GM12878 (cell line): ENCODE results near the gene ATP4B. TPM values are rescaled to one million over a fixed set of nuclear protein-coding genes. Genes with fewer than 3 reads are reported as not detected.

ENCODE experiments used
- ATAC-seq: fragments of 200-7000 bp; cut with Tn5 transposase; 3 replicates; pipeline ENCODE4 v1.9.1; 2020; ENCODE audit warnings: mild to moderate bottlenecking, moderate library complexity
- BruUV-seq: library from RNA; stranded (reverse); fragments of 400-500 nt; replicated peaks from 2 replicates; lab custom pipeline; 2021; lab: Mats Ljungman, UMichigan
- CTCF ChIA-PET: fragments of 300-600 bp; sonication (Branson Sonifier 250); formaldehyde crosslinking; extraction: SDS; loops from one replicate; lab custom pipeline; 2021; ENCODE audit warnings: inconsistent platforms; lab: Yijun Ruan, JAX
- POLR2A ChIA-PET: fragments of 350-600 bp; formaldehyde crosslinking; extraction: SDS; loops from one replicate; lab custom pipeline; 2021; ENCODE audit warnings: inconsistent platforms; lab: Charles Lee
- RAD21 ChIA-PET: fragments of 300-600 bp; sonication (Branson Sonifier 250); formaldehyde crosslinking; loops from one replicate; lab custom pipeline; 2023; ENCODE audit warnings: antibody characterized with exemption; ENCODE audit not compliant: unreplicated experiment; lab: Charles Lee
- SMC1A ChIA-PET: fragments of 300-600 bp; sonication (Branson Sonifier 250); formaldehyde crosslinking; loops from one replicate; lab custom pipeline; 2023; ENCODE audit not compliant: unreplicated experiment, uncharacterized antibody; lab: Charles Lee
- DNase-seq: peaks from one replicate; pipeline ENCODE4 v3.0.0-alpha.2; 2011; ENCODE audit warnings: low read depth, low spot score
- FAIRE-seq: peaks from 3 replicates; lab custom pipeline; 2011; peaks lifted over from hg19 to GRCh38; lab: Jason Lieb, UNC
- H2AFZ ChIP-seq: 2 replicates; pipeline ENCODE4 v1.6.0; 2011; ENCODE audit warnings: low read depth, low read length, control low read depth; ENCODE audit not compliant: control insufficient read depth
- H3K27ac ChIP-seq: 2 replicates; pipeline ENCODE4 v1.5.1; 2011; ENCODE audit warnings: control low read depth; ENCODE audit not compliant: control insufficient read depth, insufficient read depth
- H3K27me3 ChIP-seq, 2 experiments: replicated peaks in 1 of 2; 2 replicates each; pipeline versions ENCODE4 v1.6.0 to v1.6.1; 2011; ENCODE audit warnings: low read length in 1 of 2; ENCODE audit not compliant: control insufficient read depth in 2 of 2, insufficient read depth in 2 of 2
- H3K36me3 ChIP-seq, 2 experiments: 2 replicates each; pipeline ENCODE4 v1.5.1; 2011; ENCODE audit warnings: low read length in 1 of 2; ENCODE audit not compliant: control insufficient read depth in 2 of 2, insufficient read depth in 2 of 2
- H3K4me1 ChIP-seq: 2 replicates; pipeline ENCODE4 v1.6.1; 2011; ENCODE audit warnings: mild to moderate bottlenecking, low read length, moderate library complexity, mixed read lengths; ENCODE audit not compliant: control insufficient read depth, insufficient read depth
- H3K4me2 ChIP-seq: 2 replicates; pipeline ENCODE4 v1.6.0; 2011; ENCODE audit warnings: control low read depth; ENCODE audit not compliant: control insufficient read depth, insufficient read depth
- H3K4me3 ChIP-seq: fragments of 200-600 bp; sonication (generic); 2 replicates; pipeline ENCODE4 v1.5.1; 2016
- H3K79me2 ChIP-seq: 2 replicates; pipeline ENCODE4 v1.6.0; 2011; ENCODE audit warnings: low read length; ENCODE audit not compliant: control insufficient read depth, insufficient read depth
- H3K9ac ChIP-seq: 2 replicates; pipeline ENCODE4 v1.8.0; 2011; ENCODE audit warnings: low read length, control low read depth, mixed read lengths; ENCODE audit not compliant: control insufficient read depth, insufficient read depth
- H3K9me3 ChIP-seq: replicated peaks from 3 replicates; pipeline ENCODE4 v1.5.1; 2011; ENCODE audit warnings: mild to moderate bottlenecking, low read length; ENCODE audit not compliant: control insufficient read depth, insufficient read depth
- H4K20me1 ChIP-seq: 2 replicates; pipeline ENCODE4 v1.6.0; 2011; ENCODE audit not compliant: control insufficient read depth, insufficient read depth
- ASH2L ChIP-seq: fragments of 300-600, 200-600 bp; sonication (generic); IDR thresholded peaks from 2 replicates; pipeline ENCODE4 v1.6.1; 2017; ENCODE audit warnings: low read depth, mild to moderate bottlenecking, borderline replicate concordance
- ATF3 ChIP-seq: IDR thresholded peaks from 2 replicates; pipeline ENCODE4 v1.6.1; 2011; ENCODE audit warnings: low read depth, mild to moderate bottlenecking, low read length, moderate library complexity, borderline replicate concordance; ENCODE audit errors: extremely low read depth
- BCL3 ChIP-seq: IDR thresholded peaks from 2 replicates; pipeline ENCODE4 v1.6.1; 2011; ENCODE audit warnings: borderline replicate concordance, low read depth, mild to moderate bottlenecking, moderate library complexity, low read length; ENCODE audit not compliant: insufficient read depth, poor library complexity, severe bottlenecking
- CBFB ChIP-seq: IDR thresholded peaks from 2 replicates; pipeline ENCODE4 v1.6.1; 2016; ENCODE audit warnings: antibody characterized with exemption, low read depth
- HDGF ChIP-seq: fragments of 450-650 bp; IDR thresholded peaks from 2 replicates; pipeline ENCODE4 v1.6.1; 2016; ENCODE audit warnings: antibody characterized with exemption
- LARP7 ChIP-seq: fragments of 450-650 bp; IDR thresholded peaks from 2 replicates; pipeline ENCODE4 v1.6.1; 2017; ENCODE audit warnings: mild to moderate bottlenecking
- MTA3 ChIP-seq: IDR thresholded peaks from 2 replicates; pipeline ENCODE4 v1.6.1; 2012; ENCODE audit warnings: low read length, inconsistent platforms, borderline replicate concordance
- NKRF ChIP-seq: fragments of 450-650 bp; conservative IDR thresholded peaks from 2 replicates; pipeline ENCODE4 v1.6.1; 2017; ENCODE audit warnings: mild to moderate bottlenecking, moderate library complexity
- NR2C2 ChIP-seq: IDR thresholded peaks from 2 replicates; pipeline ENCODE4 v1.6.1; 2011; ENCODE audit warnings: borderline replicate concordance, low read depth; ENCODE audit not compliant: control insufficient read depth, insufficient read length
- PKNOX1 ChIP-seq: fragments of 450-650 bp; IDR thresholded peaks from 2 replicates; pipeline ENCODE4 v1.6.1; 2016; ENCODE audit warnings: mild to moderate bottlenecking
- POLR2A ChIP-seq: IDR thresholded peaks from 2 replicates; pipeline ENCODE4 v1.6.1; 2011; ENCODE audit warnings: low read depth, mild to moderate bottlenecking, low read length
- SP1 ChIP-seq: IDR thresholded peaks from one replicate; pipeline ENCODE4 v1.6.1; 2011; ENCODE audit warnings: low read depth, low read length
- ZBED1 ChIP-seq: IDR thresholded peaks from 2 replicates; pipeline ENCODE4 v1.6.1; 2016; ENCODE audit warnings: borderline replicate concordance
- ZZZ3 ChIP-seq: IDR thresholded peaks from 2 replicates; pipeline ENCODE4 v1.6.1; 2011; ENCODE audit warnings: low read depth; ENCODE audit not compliant: control insufficient read depth, insufficient read length
- WGBS: methylation state at CpG from one replicate; pipeline ENCODE4 v1.1.6; 2016; ENCODE audit warnings: low lambda C conversion rate; ENCODE audit not compliant: insufficient replicate concordance, insufficient coverage; ENCODE audit errors: missing lambda C conversion rate; 5-methylcytosine and 5-hydroxymethylcytosine counted together
- in situ Hi-C: fragments of 300-500 bp; cut with MboI; formaldehyde crosslinking; loops from 9 replicates; pipeline ENCODE4 v1.14.3; 2018; ENCODE audit warnings: mixed read lengths
- intact Hi-C: fragments of 100-400 bp; cut with micrococcal nuclease; formaldehyde crosslinking; loops from one replicate; pipeline ENCODE4 v1.14.2; 2022; ENCODE audit not compliant: unreplicated experiment
- polyA plus RNA-seq, 11 experiments: library from polyadenylated mRNA; depleted of rRNA in 4 of 11; unstranded in 6 of 11; stranded (reverse) in 5 of 11; fragments of >200 nt; fragmentation: Nextera tagmentation in 4 of 11; fragmentation: Illumina TruSeq in 1 of 11; extraction: Ambion mirVana in 4 of 11; extraction: Trizol in 1 of 11; gene quantifications; 1 replicate in 1 of 11; 2 replicates in 10 of 11; pipeline versions ENCODE4 v1.2.1 to v1.2.3, GENCODE V29; 2011 to 2016; ENCODE audit warnings: inconsistent platforms in 2 of 11, missing spikeins in 2 of 11, low read depth in 1 of 11
- total RNA-seq, 4 experiments: library from RNA; depleted of rRNA in 3 of 4; stranded (reverse); fragments of >200 nt in 3 of 4; fragmentation: Illumina TruSeq in 1 of 4; extraction: Trizol in 1 of 4; gene quantifications; 2 replicates each; pipeline versions ENCODE4 v1.2.1 to v1.2.3, GENCODE V29; 2013 to 2021

ATP4B gene
- total and polyA plus RNA-seq, 10 of the 15 experiments (the other 5 are each of a cell fraction or from before 2014, with no cell fraction given), result 0.05 to 0.33 (median 0.20) TPM; not detected in 4

GRCh38 chr13:113603116-113603710, 54.8 kb downstream of the ATP4B start:
- intact Hi-C loops (no loop called here), in situ Hi-C loops (no loop called here)
- FAIRE-seq, result no peak
- H3K27me3 ChIP-seq, result no peaks in the 10 kb centered on the region
- no peaks in the 10 kb centered on the region for H4K20me1 ChIP-seq
- RAD21 ChIA-PET, result no interaction called here
- H3K36me3 ChIP-seq, result peaks cover 20 to 27% of the 10 kb centered on the region in 2 experiments; a peak in 3 of 4 replicates
- H3K27ac ChIP-seq, result no peak overlapping the region
- BruUV-seq, result no TSS peak
- H2AFZ ChIP-seq, result no peak overlapping the region
- POLR2A ChIA-PET, result interaction anchor here (0.7 kb wide), 1 partner anchor 312 kb away, joined by 3 read pairs; no protein-coding TSS in a partner anchor
- H3K4me2 ChIP-seq, result no peak overlapping the region
- no peak for TF ChIP-seq BCL3
- no peak for TF ChIP-seq ASH2L
- no peak for TF ChIP-seq CBFB
- no peak for TF ChIP-seq SP1
- no peak for TF ChIP-seq PKNOX1
- no peak for TF ChIP-seq HDGF
- TF ChIP-seq ZBED1, result no peak
- TF ChIP-seq ZZZ3, result no peak
- no peak for TF ChIP-seq NR2C2
- TF ChIP-seq MTA3, result no peak
- no peak for TF ChIP-seq POLR2A
- no peak for TF ChIP-seq NKRF
- no peak for TF ChIP-seq ATF3
- no peak for TF ChIP-seq LARP7
- TF ChIP-seq, all 136 proteins: peak for 0
- no peaks in the 10 kb centered on the region; the same call in 2 of the 3 replicates for H3K9me3 ChIP-seq
- ChIA-PET SMC1A (no interaction called here), CTCF (no interaction called here)
- H3K4me1 ChIP-seq, result peaks cover 3% of the 10 kb centered on the region; the same call in 1 of the 2 replicates
- WGBS, result 66% methylated on average over 13 of the region's 13 CpGs
- H3K79me2 ChIP-seq, result peaks cover 39% of the 10 kb centered on the region
- H3K9ac ChIP-seq, result no peak overlapping the region
- ATAC-seq (no peak), DNase-seq (no peak)
- no peak overlapping the region for H3K4me3 ChIP-seq
